ENCODE data around the gene TUBA3D. TPM values are rescaled to one million over a fixed set of nuclear protein-coding genes. Genes with fewer than 3 reads are reported as not detected.

The TUBA3D gene
- total and polyA plus RNA-seq, 9 of the 15 experiments (the other 6 are each of a cell fraction or from before 2014, with no cell fraction given), result not detected

DNA sequence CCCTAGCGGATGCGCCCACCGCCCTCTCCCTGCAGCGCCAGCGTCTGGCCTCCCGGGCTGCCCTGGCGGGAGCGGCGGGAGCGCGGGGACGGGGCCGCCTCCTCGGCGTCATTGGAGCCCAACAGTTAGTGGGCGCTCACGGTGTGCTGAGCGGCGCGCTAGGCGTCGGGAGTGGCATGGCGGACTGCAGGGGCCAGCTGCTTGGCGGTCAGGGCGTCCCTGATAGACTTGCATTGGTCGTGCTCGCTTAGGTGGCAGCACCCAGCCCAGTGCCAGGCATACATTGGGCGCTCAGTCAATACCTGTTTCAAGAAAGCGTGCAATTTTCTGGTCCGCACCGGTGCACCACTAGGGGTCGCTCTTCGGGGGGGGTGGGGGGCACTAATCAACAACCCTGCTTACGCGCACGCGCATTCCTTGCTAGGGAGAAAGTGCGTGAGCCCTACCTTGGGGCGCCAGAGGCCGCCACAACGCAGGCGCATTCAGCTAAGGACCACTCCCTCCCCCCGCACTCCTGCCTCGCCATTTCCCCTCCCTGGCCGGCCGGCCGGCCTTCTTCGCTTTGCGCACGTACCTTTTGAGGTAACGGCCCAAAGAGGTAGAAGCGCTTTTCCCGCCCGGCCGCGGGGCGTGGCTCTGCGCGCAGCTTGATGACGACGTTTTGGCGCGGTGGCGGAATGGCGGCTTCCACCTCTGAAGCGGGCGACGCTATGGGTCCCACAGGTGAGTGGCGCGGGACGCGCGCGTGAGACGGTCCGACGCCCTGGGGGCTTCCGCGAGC, 16.7 kb downstream of the TUBA3D start (continued):
- TF ChIP-seq, protein P1, sequence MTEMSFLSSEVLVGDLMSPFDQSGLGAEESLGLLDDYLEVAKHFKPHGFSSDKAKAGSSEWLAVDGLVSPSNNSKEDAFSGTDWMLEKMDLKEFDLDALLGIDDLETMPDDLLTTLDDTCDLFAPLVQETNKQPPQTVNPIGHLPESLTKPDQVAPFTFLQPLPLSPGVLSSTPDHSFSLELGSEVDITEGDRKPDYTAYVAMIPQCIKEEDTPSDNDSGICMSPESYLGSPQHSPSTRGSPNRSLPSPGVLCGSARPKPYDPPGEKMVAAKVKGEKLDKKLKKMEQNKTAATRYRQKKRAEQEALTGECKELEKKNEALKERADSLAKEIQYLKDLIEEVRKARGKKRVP (CRISPR knock-in tag; IDR thresholded peaks at IDR 0.05), result no peak
- TF ChIP-seq SMARCC2 (IDR thresholded peaks at IDR 0.05; ENCODE audit: low read depth) (no peak), ZNF263 (CRISPR knock-in tag; IDR thresholded peaks at IDR 0.05; ENCODE audit: borderline replicate concordance) (0 out of 2 replicates have a peak, but pooled peaks have one; percentile 23), ADNP (tag; IDR thresholded peaks at IDR 0.05) (no peak), NFE2 (IDR thresholded peaks at IDR 0.05; ENCODE audit: low read depth) (0 out of 2 replicates have a peak, but pooled peaks have one; percentile 6), RNF2 (IDR thresholded peaks at IDR 0.05) (peak; percentile 44; the same call in 1 of the 2 replicates), ZNF586 (CRISPR knock-in tag; conservative IDR thresholded peaks at IDR 0.05) (no peak), SMARCB1 (IDR thresholded peaks at IDR 0.05; ENCODE audit: insufficient read length, low read depth) (no peak), TAL1 (IDR thresholded peaks at IDR 0.05) (no peak), PHF8 (IDR thresholded peaks at IDR 0.05; ENCODE audit: borderline replicate concordance, low read length) (peak; percentile 72; the same call in 1 of the 2 replicates), ZNF764 (CRISPR knock-in tag; IDR thresholded peaks at IDR 0.05; ENCODE audit: low read depth) (no peak)
- TF ChIP-seq, protein P2, sequence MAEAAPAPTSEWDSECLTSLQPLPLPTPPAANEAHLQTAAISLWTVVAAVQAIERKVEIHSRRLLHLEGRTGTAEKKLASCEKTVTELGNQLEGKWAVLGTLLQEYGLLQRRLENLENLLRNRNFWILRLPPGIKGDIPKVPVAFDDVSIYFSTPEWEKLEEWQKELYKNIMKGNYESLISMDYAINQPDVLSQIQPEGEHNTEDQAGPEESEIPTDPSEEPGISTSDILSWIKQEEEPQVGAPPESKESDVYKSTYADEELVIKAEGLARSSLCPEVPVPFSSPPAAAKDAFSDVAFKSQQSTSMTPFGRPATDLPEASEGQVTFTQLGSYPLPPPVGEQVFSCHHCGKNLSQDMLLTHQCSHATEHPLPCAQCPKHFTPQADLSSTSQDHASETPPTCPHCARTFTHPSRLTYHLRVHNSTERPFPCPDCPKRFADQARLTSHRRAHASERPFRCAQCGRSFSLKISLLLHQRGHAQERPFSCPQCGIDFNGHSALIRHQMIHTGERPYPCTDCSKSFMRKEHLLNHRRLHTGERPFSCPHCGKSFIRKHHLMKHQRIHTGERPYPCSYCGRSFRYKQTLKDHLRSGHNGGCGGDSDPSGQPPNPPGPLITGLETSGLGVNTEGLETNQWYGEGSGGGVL (CRISPR knock-in tag; IDR thresholded peaks at IDR 0.05), result no peak
- TF ChIP-seq, protein P3, sequence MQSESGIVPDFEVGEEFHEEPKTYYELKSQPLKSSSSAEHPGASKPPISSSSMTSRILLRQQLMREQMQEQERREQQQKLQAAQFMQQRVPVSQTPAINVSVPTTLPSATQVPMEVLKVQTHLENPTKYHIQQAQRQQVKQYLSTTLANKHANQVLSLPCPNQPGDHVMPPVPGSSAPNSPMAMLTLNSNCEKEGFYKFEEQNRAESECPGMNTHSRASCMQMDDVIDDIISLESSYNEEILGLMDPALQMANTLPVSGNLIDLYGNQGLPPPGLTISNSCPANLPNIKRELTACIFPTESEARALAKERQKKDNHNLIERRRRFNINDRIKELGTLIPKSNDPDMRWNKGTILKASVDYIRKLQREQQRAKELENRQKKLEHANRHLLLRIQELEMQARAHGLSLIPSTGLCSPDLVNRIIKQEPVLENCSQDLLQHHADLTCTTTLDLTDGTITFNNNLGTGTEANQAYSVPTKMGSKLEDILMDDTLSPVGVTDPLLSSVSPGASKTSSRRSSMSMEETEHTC (IDR thresholded peaks at IDR 0.05), result no peak
- TF ChIP-seq, protein P4, sequence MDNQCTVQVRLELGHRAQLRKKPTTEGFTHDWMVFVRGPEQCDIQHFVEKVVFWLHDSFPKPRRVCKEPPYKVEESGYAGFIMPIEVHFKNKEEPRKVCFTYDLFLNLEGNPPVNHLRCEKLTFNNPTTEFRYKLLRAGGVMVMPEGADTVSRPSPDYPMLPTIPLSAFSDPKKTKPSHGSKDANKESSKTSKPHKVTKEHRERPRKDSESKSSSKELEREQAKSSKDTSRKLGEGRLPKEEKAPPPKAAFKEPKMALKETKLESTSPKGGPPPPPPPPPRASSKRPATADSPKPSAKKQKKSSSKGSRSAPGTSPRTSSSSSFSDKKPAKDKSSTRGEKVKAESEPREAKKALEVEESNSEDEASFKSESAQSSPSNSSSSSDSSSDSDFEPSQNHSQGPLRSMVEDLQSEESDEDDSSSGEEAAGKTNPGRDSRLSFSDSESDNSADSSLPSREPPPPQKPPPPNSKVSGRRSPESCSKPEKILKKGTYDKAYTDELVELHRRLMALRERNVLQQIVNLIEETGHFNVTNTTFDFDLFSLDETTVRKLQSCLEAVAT (IDR thresholded peaks at IDR 0.05), result no peak
- TF ChIP-seq, protein P5, sequence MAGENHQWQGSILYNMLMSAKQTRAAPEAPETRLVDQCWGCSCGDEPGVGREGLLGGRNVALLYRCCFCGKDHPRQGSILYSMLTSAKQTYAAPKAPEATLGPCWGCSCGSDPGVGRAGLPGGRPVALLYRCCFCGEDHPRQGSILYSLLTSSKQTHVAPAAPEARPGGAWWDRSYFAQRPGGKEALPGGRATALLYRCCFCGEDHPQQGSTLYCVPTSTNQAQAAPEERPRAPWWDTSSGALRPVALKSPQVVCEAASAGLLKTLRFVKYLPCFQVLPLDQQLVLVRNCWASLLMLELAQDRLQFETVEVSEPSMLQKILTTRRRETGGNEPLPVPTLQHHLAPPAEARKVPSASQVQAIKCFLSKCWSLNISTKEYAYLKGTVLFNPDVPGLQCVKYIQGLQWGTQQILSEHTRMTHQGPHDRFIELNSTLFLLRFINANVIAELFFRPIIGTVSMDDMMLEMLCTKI (IDR thresholded peaks at IDR 0.05; ENCODE audit: partially characterized antibody), result no peak
- TF ChIP-seq, protein P6, sequence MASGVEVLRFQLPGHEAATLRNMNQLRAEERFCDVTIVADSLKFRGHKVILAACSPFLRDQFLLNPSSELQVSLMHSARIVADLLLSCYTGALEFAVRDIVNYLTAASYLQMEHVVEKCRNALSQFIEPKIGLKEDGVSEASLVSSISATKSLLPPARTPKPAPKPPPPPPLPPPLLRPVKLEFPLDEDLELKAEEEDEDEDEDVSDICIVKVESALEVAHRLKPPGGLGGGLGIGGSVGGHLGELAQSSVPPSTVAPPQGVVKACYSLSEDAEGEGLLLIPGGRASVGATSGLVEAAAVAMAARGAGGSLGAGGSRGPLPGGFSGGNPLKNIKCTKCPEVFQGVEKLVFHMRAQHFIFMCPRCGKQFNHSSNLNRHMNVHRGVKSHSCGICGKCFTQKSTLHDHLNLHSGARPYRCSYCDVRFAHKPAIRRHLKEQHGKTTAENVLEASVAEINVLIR (CRISPR knock-in tag; IDR thresholded peaks at IDR 0.05), result peak; percentile 93
- TF ChIP-seq, protein P7, sequence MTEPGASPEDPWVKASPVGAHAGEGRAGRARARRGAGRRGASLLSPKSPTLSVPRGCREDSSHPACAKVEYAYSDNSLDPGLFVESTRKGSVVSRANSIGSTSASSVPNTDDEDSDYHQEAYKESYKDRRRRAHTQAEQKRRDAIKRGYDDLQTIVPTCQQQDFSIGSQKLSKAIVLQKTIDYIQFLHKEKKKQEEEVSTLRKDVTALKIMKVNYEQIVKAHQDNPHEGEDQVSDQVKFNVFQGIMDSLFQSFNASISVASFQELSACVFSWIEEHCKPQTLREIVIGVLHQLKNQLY (CRISPR knock-in tag; conservative IDR thresholded peaks at IDR 0.05), result no peak

Measured in K562 (cell line).